Skeletal muscle cell (primary cell): ENCODE results near the gene TAF12.

ENCODE experiments used
- DNase-seq: peaks from one replicate; pipeline ENCODE4 v3.0.0-alpha.2; 2010; ENCODE audit warnings: low read depth
- H3K4me3 ChIP-seq: 2 replicates; pipeline ENCODE4 v1.5.1; 2011; ENCODE audit warnings: low read depth, mild to moderate bottlenecking, control low read depth, low read length, moderate library complexity

The TAF12 gene

GRCh38 chr1:28560886-28561285 is 82.0 kb downstream of the TAF12 start:
- DNase-seq: no peak
- no peak overlapping the region for H3K4me3 ChIP-seq
